DND-41 (cell line): ENCODE results near the gene FAAP100.

Experiments used
- ATAC-seq: fragments of 200-7000 bp; cut with Tn5 transposase; 3 replicates; pipeline ENCODE4 v1.9.1; 2021; ENCODE audit warnings: low read depth; ENCODE audit not compliant: insufficient read depth
- DNase-seq: peaks from one replicate; pipeline ENCODE4 v3.0.0-alpha.2; 2020
- H2AFZ ChIP-seq: 2 replicates; pipeline ENCODE4 v1.6.0; 2012; ENCODE audit warnings: low read depth, low read length
- H3K27ac ChIP-seq: 2 replicates; pipeline ENCODE4 v1.5.1; 2012; ENCODE audit warnings: low read length, inconsistent platforms
- H3K27me3 ChIP-seq: fragments of 200-600 bp; sonication (generic); 2 replicates; pipeline ENCODE4 v1.6.0; 2012; ENCODE audit warnings: low read length, mild to moderate bottlenecking, inconsistent platforms; ENCODE audit not compliant: insufficient read depth, poor library complexity
- H3K36me3 ChIP-seq: 2 replicates; pipeline ENCODE4 v1.5.1; 2012; ENCODE audit warnings: low read length, inconsistent platforms; ENCODE audit not compliant: insufficient read depth
- H3K4me1 ChIP-seq: 2 replicates; pipeline ENCODE4 v1.5.1; 2012; ENCODE audit warnings: mild to moderate bottlenecking, low read length; ENCODE audit not compliant: insufficient read depth
- H3K4me2 ChIP-seq: 2 replicates; pipeline ENCODE4 v1.6.0; 2012; ENCODE audit warnings: mild to moderate bottlenecking, moderate library complexity, low read length, inconsistent platforms; ENCODE audit not compliant: insufficient read depth
- H3K4me3 ChIP-seq, 2 experiments: fragments of 200-600 bp in 1 of 2; shearing (Covaris generic) in 1 of 2; 2 replicates each; pipeline ENCODE4 v1.5.1; 2012 to 2016; ENCODE audit warnings: inconsistent platforms in 2 of 2, low read length in 2 of 2, mild to moderate bottlenecking in 2 of 2, low read depth in 1 of 2, moderate library complexity in 1 of 2
- H3K79me2 ChIP-seq: 2 replicates; pipeline ENCODE4 v1.6.0; 2012; ENCODE audit warnings: low read length, inconsistent platforms; ENCODE audit not compliant: insufficient read depth
- H3K9ac ChIP-seq: 2 replicates; pipeline ENCODE4 v1.6.0; 2012; ENCODE audit warnings: low read depth, mild to moderate bottlenecking, inconsistent platforms, low read length, moderate library complexity
- H3K9me3 ChIP-seq: 2 replicates; pipeline ENCODE4 v1.5.1; 2012; ENCODE audit warnings: low read length, moderate library complexity, mild to moderate bottlenecking, inconsistent platforms; ENCODE audit not compliant: insufficient read depth, severe bottlenecking
- H4K20me1 ChIP-seq: 2 replicates; pipeline ENCODE4 v1.6.0; 2012; ENCODE audit warnings: low read length; ENCODE audit not compliant: insufficient read depth
- CTCF ChIP-seq: IDR thresholded peaks from 2 replicates; pipeline ENCODE4 v1.5.1; 2012; ENCODE audit warnings: borderline replicate concordance, low read length, moderate library complexity, mild to moderate bottlenecking; ENCODE audit not compliant: poor library complexity, severe bottlenecking; ENCODE audit errors: extremely low read depth
- EZH2 ChIP-seq: IDR thresholded peaks from 3 replicates; pipeline ENCODE4 v1.6.1; 2012; ENCODE audit warnings: borderline replicate concordance, low read depth, mild to moderate bottlenecking, moderate library complexity, low read length, inconsistent platforms; ENCODE audit not compliant: severe bottlenecking

Gene FAAP100

GRCh38 chr17:81546906-81547613, 5.1 kb downstream of the FAAP100 start:
- Histone ChIP-seq H3K4me1 (peaks cover 27% of the 10 kb centered on the region), H3K4me2 (no peak overlapping the region), H3K36me3 (peaks cover 85% of the 10 kb centered on the region), H3K27me3 (no peaks in the 10 kb centered on the region), H3K27ac (no peak overlapping the region), H3K4me3 (no peak overlapping the region), H3K9me3 (no peaks in the 10 kb centered on the region), H3K9ac (no peak overlapping the region), H2AFZ (no peak overlapping the region), H3K79me2 (peaks cover 32% of the 10 kb centered on the region), H4K20me1 (peaks cover 24% of the 10 kb centered on the region)
- ATAC-seq (no peak), DNase-seq (no peak)
- no peak for TF ChIP-seq EZH2

GRCh38 chr17:81545160-81545949, 6.8 kb downstream of the FAAP100 start:
- no peak for ATAC-seq
- peaks cover 15% of the 10 kb centered on the region for H3K79me2 ChIP-seq

GRCh38 chr17:81544281-81544974, 7.7 kb downstream of the FAAP100 start:
- Histone ChIP-seq H3K36me3 (peaks cover 87% of the 10 kb centered on the region), H2AFZ (no peak overlapping the region), H3K9ac (no peak overlapping the region), H4K20me1 (0 out of 2 replicates have a peak, but pooled peaks cover 8% of the 10 kb centered on the region), H3K4me1 (peaks cover 5% of the 10 kb centered on the region; the same call in 1 of the 2 replicates), H3K27ac (no peak overlapping the region), H3K79me2 (peaks cover 5% of the 10 kb centered on the region), H3K27me3 (no peaks in the 10 kb centered on the region), H3K4me2 (no peak overlapping the region), H3K4me3 (no peak overlapping the region), H3K9me3 (no peaks in the 10 kb centered on the region)
- no peak for TF ChIP-seq EZH2
- no peak for TF ChIP-seq CTCF
- DNase-seq, result no peak
- no peak for ATAC-seq

More at GRCh38 chr17:81545160-81545949, 6.8 kb downstream of the FAAP100 start:
- Histone ChIP-seq H3K9ac (no peak overlapping the region), H3K4me1 (peaks cover 14% of the 10 kb centered on the region), H2AFZ (no peak overlapping the region), H3K27ac (no peak overlapping the region), H3K9me3 (no peaks in the 10 kb centered on the region), H3K4me3 (no peak overlapping the region), H3K36me3 (peaks cover 87% of the 10 kb centered on the region), H3K4me2 (no peak overlapping the region), H3K27me3 (no peaks in the 10 kb centered on the region), H4K20me1 (peaks cover 13% of the 10 kb centered on the region; the same call in 1 of the 2 replicates)
- no peak for DNase-seq
- no peak for TF ChIP-seq CTCF
- no peak for TF ChIP-seq EZH2

- Histone ChIP-seq H3K4me1 (no peaks in the 10 kb centered on the region), H3K4me2 (no peak overlapping the region), H3K4me3 (no peak overlapping the region), H3K9ac (no peak overlapping the region), H4K20me1 (peaks cover 7% of the 10 kb centered on the region; the same call in 1 of the 2 replicates), H2AFZ (no peak overlapping the region), H3K36me3 (peaks cover 88% of the 10 kb centered on the region), H3K9me3 (no peaks in the 10 kb centered on the region), H3K79me2 (no peaks in the 10 kb centered on the region), H3K27ac (no peak overlapping the region), H3K27me3 (no peaks in the 10 kb centered on the region)
- TF ChIP-seq EZH2 (no peak), CTCF (no peak)
- ATAC-seq (no peak), DNase-seq (no peak)
Measured at GRCh38 chr17:81543756-81544155, 8.4 kb downstream of the FAAP100 start.
